ENCODE data around the gene PDCD11. TPM values are rescaled to one million over a fixed set of nuclear protein-coding genes. Genes with fewer than 3 reads are reported as not detected.

The PDCD11 gene
- total and polyA plus RNA-seq, 8 donors = 2.3 to 28.0 (median 12.9) TPM

- 87 to 90% (median 89%) methylated on average over 20 to 23 of the region's 23 CpGs for WGBS, 5 donors
- no peak for TF ChIP-seq CTCF (IDR thresholded peaks at IDR 0.05)
- TF ChIP-seq POLR2A (IDR thresholded peaks at IDR 0.05) = no peak
- no peak for TF ChIP-seq POLR2AphosphoS5 (IDR thresholded peaks at IDR 0.05)
- no peak for TF ChIP-seq EP300 (IDR thresholded peaks at IDR 0.05)
- DNase-seq = no peak
Observed at GRCh38 chr10:103443475-103444185, 47.2 kb downstream of the PDCD11 start.

GRCh38 chr10:103444478-103444877 lies 48.1 kb downstream of the PDCD11 start:
- intact Hi-C loops (cut with DNase I; ENCODE audit: low total_unique reads) = no loop called here
- H3K4me3 ChIP-seq = no peak overlapping the region
- no peaks in the 10 kb centered on the region for H3K27me3 ChIP-seq
- TF ChIP-seq POLR2A (IDR thresholded peaks at IDR 0.05) = no peak
- no peak for TF ChIP-seq CTCF (IDR thresholded peaks at IDR 0.05)
- no peak for TF ChIP-seq POLR2AphosphoS5 (IDR thresholded peaks at IDR 0.05)
- TF ChIP-seq EP300 (IDR thresholded peaks at IDR 0.05) = no peak
- WGBS, 5 donors = 50 to 87% (median 80%) methylated on average over 2 to 10 of the region's 10 CpGs
- H3K27ac ChIP-seq = peak overlapping the region in 2 of 5 donors; percentile 88 to 90
- no peak for DNase-seq
- peaks cover 74 to 100% (median 98%) of the 10 kb centered on the region in 4 donors for H3K36me3 ChIP-seq
- peaks cover 10 to 53% (median 34%) of the 10 kb centered on the region in 4 donors for H3K4me1 ChIP-seq
- no peaks in the 10 kb centered on the region for H3K9me3 ChIP-seq

More at GRCh38 chr10:103443475-103444185, 47.2 kb downstream of the PDCD11 start:
- intact Hi-C loops (cut with DNase I; ENCODE audit: low total_unique reads) = no loop called here
- Histone ChIP-seq H3K9me3 (no peaks in the 10 kb centered on the region), H3K27me3 (no peaks in the 10 kb centered on the region), H3K4me1 (peaks cover 6 to 44% (median 28%) of the 10 kb centered on the region in 4 donors), H3K4me3 (no peak overlapping the region), H3K27ac (peak overlapping the region in 2 of 5 donors; percentile 8 to 15), H3K36me3 (peaks cover 78 to 100% (median 99%) of the 10 kb centered on the region in 4 donors)

- Histone ChIP-seq H3K4me3 (no peak overlapping the region), H3K27me3 (no peaks in the 10 kb centered on the region), H3K4me1 (peaks cover 19 to 62% (median 43%) of the 10 kb centered on the region in 4 donors), H3K27ac (peak overlapping the region in 4 of 5 donors; percentile 75 to 90 (median 86)), H3K9me3 (no peaks in the 10 kb centered on the region), H3K36me3 (peaks cover 68 to 100% (median 94%) of the 10 kb centered on the region in 4 donors)
- intact Hi-C loops (cut with DNase I; ENCODE audit: low total_unique reads) = no loop called here
- TF ChIP-seq POLR2A (IDR thresholded peaks at IDR 0.05) (no peak), CTCF (IDR thresholded peaks at IDR 0.05) (no peak), POLR2AphosphoS5 (IDR thresholded peaks at IDR 0.05) (no peak), EP300 (IDR thresholded peaks at IDR 0.05) (no peak)
- 82 to 89% (median 86%) methylated on average over 8 to 9 of the region's 9 CpGs for WGBS, 5 donors
- no peak for DNase-seq
Observed at GRCh38 chr10:103445366-103445765, 48.9 kb downstream of the PDCD11 start.

GRCh38 chr10:103445767-103446567 lies 49.5 kb downstream of the PDCD11 start:
- H3K4me1 ChIP-seq = peaks cover 21 to 68% (median 47%) of the 10 kb centered on the region in 4 donors
- no peak for DNase-seq
- intact Hi-C loops (cut with DNase I; ENCODE audit: low total_unique reads) = no loop called here
- peak overlapping the region; percentile 37 to 90 (median 84) for H3K27ac ChIP-seq
- H3K36me3 ChIP-seq = peaks cover 63 to 95% (median 88%) of the 10 kb centered on the region in 4 donors
- H3K9me3 ChIP-seq = no peaks in the 10 kb centered on the region
- no peak for TF ChIP-seq POLR2A (IDR thresholded peaks at IDR 0.05)
- TF ChIP-seq EP300 (IDR thresholded peaks at IDR 0.05) = peak; percentile 16
- no peak for TF ChIP-seq CTCF (IDR thresholded peaks at IDR 0.05)
- peak in 2 of 3 donors; percentile 13 to 48 for TF ChIP-seq POLR2AphosphoS5 (IDR thresholded peaks at IDR 0.05)
- H3K4me3 ChIP-seq = no peak overlapping the region
- WGBS, 5 donors = 58 to 70% (median 68%) methylated on average over 12 of the region's 12 CpGs
- H3K27me3 ChIP-seq = no peaks in the 10 kb centered on the region

Data from stomach (tissue), 9 donors.